OCI-LY3 (cell line): Measurements from ENCODE around the gene SLC35F3.

Source experiments
- H2AFZ ChIP-seq: fragments of 200-600, 300-600 bp; shearing (Covaris generic); 2 replicates; pipeline ENCODE4 v1.6.0; 2014; ENCODE audit warnings: antibody characterized with exemption, low read depth, low read length
- H3K27ac ChIP-seq: fragments of 200-600, 300-600 bp; sonication (generic); 2 replicates; pipeline ENCODE4 v1.5.1; 2014; ENCODE audit warnings: mild to moderate bottlenecking, low read length, moderate library complexity, mixed read lengths
- H3K27me3 ChIP-seq: fragments of 200-600, 300-600 bp; sonication (generic); 2 replicates; pipeline ENCODE4 v1.6.1; 2014; ENCODE audit warnings: low read depth, low read length, mixed read lengths
- H3K36me3 ChIP-seq: fragments of 200-600, 300-600 bp; sonication (generic); replicated peaks from 2 replicates; pipeline ENCODE3; 2014; ENCODE audit warnings: low read depth, low read length, mixed read lengths
- H3K4me1 ChIP-seq: fragments of 300-600, 200-600 bp; sonication (generic); 2 replicates; pipeline ENCODE4 v1.6.1; 2014; ENCODE audit warnings: low read length, mixed read lengths
- H3K4me2 ChIP-seq: fragments of 200-600, 300-600 bp; sonication (generic); 2 replicates; pipeline ENCODE4 v1.6.1; 2014; ENCODE audit warnings: low read length, mixed read lengths
- H3K4me3 ChIP-seq: fragments of 300-600, 200-600 bp; sonication (generic); 2 replicates; pipeline ENCODE4 v1.5.1; 2014; ENCODE audit warnings: antibody characterized with exemption, mild to moderate bottlenecking, low read length, moderate library complexity
- H3K79me2 ChIP-seq: fragments of 300-600, 200-600 bp; shearing (Covaris generic); 2 replicates; pipeline ENCODE4 v1.6.1; 2014; ENCODE audit warnings: mild to moderate bottlenecking, low read length, mixed read lengths
- H3K9ac ChIP-seq: fragments of 300-600, 200-600 bp; shearing (Covaris generic); 2 replicates; pipeline ENCODE4 v1.6.0; 2014; ENCODE audit warnings: mild to moderate bottlenecking, low read length, moderate library complexity
- H3K9me3 ChIP-seq: fragments of 200-600, 300-600 bp; shearing (Covaris generic); 2 replicates; pipeline ENCODE4 v1.6.1; 2014; ENCODE audit warnings: low read length, mixed read lengths; ENCODE audit not compliant: insufficient read depth
- H4K20me1 ChIP-seq: fragments of 200-600, 300-600 bp; sonication (generic); 2 replicates; pipeline ENCODE4 v1.6.1; 2016; ENCODE audit warnings: low read length, mixed read lengths; ENCODE audit not compliant: insufficient read depth
- EZH2phosphoT487 ChIP-seq: fragments of 200-600 bp; shearing (Covaris generic); IDR thresholded peaks from 2 replicates; pipeline ENCODE4 v1.6.1; 2018; ENCODE audit warnings: antibody characterized with exemption, mixed run types, low read depth
- TF ChIP-seq, protein P1 (sequence below): fragments of 200-600, 300-600 bp; sonication (generic); IDR thresholded peaks from 2 replicates; pipeline ENCODE4 v1.5.1; 2014; ENCODE audit warnings: antibody characterized with exemption, low read length, low read depth

The SLC35F3 gene

GRCh38 chr1:233990486-233990885 is 86.0 kb downstream of the SLC35F3 start:
- Histone ChIP-seq H3K9ac (no peak overlapping the region), H4K20me1 (no peaks in the 10 kb centered on the region), H3K79me2 (no peaks in the 10 kb centered on the region), H3K4me3 (no peak overlapping the region), H3K4me2 (no peak overlapping the region), H2AFZ (no peak overlapping the region), H3K27ac (no peak overlapping the region), H3K4me1 (no peaks in the 10 kb centered on the region), H3K36me3 (no peaks in the 10 kb centered on the region), H3K27me3 (peaks cover 45% of the 10 kb centered on the region), H3K9me3 (no peaks in the 10 kb centered on the region)
- no peak for TF ChIP-seq EZH2phosphoT487
- TF ChIP-seq, protein P1, sequence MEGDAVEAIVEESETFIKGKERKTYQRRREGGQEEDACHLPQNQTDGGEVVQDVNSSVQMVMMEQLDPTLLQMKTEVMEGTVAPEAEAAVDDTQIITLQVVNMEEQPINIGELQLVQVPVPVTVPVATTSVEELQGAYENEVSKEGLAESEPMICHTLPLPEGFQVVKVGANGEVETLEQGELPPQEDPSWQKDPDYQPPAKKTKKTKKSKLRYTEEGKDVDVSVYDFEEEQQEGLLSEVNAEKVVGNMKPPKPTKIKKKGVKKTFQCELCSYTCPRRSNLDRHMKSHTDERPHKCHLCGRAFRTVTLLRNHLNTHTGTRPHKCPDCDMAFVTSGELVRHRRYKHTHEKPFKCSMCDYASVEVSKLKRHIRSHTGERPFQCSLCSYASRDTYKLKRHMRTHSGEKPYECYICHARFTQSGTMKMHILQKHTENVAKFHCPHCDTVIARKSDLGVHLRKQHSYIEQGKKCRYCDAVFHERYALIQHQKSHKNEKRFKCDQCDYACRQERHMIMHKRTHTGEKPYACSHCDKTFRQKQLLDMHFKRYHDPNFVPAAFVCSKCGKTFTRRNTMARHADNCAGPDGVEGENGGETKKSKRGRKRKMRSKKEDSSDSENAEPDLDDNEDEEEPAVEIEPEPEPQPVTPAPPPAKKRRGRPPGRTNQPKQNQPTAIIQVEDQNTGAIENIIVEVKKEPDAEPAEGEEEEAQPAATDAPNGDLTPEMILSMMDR: no peak

DNA sequence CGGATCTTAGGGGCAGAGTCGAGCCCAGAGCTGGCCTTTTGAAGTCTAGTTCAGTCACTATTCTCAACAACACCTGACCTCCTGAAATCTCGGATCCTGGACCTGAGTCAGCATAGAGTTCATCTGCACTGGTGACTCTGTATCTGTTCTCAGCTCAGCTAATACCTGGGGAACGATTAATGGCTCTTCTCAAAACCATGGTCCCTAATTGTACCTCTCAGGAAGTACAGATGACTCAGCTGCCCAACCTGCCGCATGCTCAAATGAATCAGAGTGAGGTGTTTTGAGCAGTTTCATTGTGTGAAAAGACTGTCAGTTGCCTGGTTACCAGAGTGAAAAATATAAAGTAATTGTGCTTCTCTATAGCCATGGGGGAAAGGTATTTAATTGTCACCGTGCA is 89.2 kb downstream of the SLC35F3 start:
- Histone ChIP-seq H3K79me2 (no peaks in the 10 kb centered on the region), H4K20me1 (no peaks in the 10 kb centered on the region), H3K27me3 (peaks cover 31% of the 10 kb centered on the region), H3K4me1 (no peaks in the 10 kb centered on the region), H3K9ac (no peak overlapping the region), H3K4me3 (no peak overlapping the region), H3K9me3 (no peaks in the 10 kb centered on the region), H3K36me3 (no peaks in the 10 kb centered on the region), H3K27ac (no peak overlapping the region), H2AFZ (no peak overlapping the region), H3K4me2 (no peak overlapping the region)
- TF ChIP-seq, protein P1: no peak
- TF ChIP-seq EZH2phosphoT487: no peak

DNA sequence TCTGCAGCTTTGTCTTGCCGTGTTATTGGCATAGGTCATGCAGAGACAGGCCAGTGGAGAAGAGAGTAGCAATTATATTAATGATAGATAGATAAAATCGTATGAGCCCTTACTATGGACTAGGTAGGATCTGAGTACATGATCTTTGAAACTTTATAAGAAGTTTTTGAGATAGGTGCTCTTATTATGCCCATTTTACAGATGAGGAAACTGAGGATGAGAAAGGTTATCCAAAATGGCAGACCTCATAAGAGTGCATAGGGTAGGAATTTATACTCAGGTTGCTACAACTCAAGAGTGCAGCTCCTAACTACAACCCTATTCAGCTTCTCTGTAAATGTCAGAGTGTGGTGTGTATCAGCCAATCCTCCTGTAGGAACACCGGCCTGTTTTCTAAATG is 89.6 kb downstream of the SLC35F3 start:
- Histone ChIP-seq H3K4me2 (no peak overlapping the region), H3K4me1 (no peaks in the 10 kb centered on the region), H3K9me3 (no peaks in the 10 kb centered on the region), H3K27ac (no peak overlapping the region), H3K9ac (no peak overlapping the region), H3K4me3 (no peak overlapping the region), H2AFZ (no peak overlapping the region), H3K79me2 (no peaks in the 10 kb centered on the region), H3K36me3 (no peaks in the 10 kb centered on the region), H3K27me3 (peaks cover 27% of the 10 kb centered on the region; the same call in 1 of the 2 replicates), H4K20me1 (no peaks in the 10 kb centered on the region)
- TF ChIP-seq EZH2phosphoT487: no peak
- TF ChIP-seq, protein P1: no peak

GRCh38 chr1:233998456-233998855 is 94.0 kb downstream of the SLC35F3 start:
- no peak overlapping the region for H2AFZ ChIP-seq
- no peaks in the 10 kb centered on the region for H3K36me3 ChIP-seq
- no peaks in the 10 kb centered on the region for H4K20me1 ChIP-seq
- H3K79me2 ChIP-seq: no peaks in the 10 kb centered on the region
- no peaks in the 10 kb centered on the region for H3K9me3 ChIP-seq
- TF ChIP-seq, protein P1: no peak
- no peak for TF ChIP-seq EZH2phosphoT487
- H3K4me3 ChIP-seq: no peak overlapping the region
- no peak overlapping the region for H3K4me2 ChIP-seq
- H3K27ac ChIP-seq: no peak overlapping the region
- no peaks in the 10 kb centered on the region for H3K4me1 ChIP-seq
- H3K27me3 ChIP-seq: peaks cover 11% of the 10 kb centered on the region; the same call in 1 of the 2 replicates
- no peak overlapping the region for H3K9ac ChIP-seq
